ENCODE results near the gene RER1.

RER1 gene, protein sequence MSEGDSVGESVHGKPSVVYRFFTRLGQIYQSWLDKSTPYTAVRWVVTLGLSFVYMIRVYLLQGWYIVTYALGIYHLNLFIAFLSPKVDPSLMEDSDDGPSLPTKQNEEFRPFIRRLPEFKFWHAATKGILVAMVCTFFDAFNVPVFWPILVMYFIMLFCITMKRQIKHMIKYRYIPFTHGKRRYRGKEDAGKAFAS

DNA sequence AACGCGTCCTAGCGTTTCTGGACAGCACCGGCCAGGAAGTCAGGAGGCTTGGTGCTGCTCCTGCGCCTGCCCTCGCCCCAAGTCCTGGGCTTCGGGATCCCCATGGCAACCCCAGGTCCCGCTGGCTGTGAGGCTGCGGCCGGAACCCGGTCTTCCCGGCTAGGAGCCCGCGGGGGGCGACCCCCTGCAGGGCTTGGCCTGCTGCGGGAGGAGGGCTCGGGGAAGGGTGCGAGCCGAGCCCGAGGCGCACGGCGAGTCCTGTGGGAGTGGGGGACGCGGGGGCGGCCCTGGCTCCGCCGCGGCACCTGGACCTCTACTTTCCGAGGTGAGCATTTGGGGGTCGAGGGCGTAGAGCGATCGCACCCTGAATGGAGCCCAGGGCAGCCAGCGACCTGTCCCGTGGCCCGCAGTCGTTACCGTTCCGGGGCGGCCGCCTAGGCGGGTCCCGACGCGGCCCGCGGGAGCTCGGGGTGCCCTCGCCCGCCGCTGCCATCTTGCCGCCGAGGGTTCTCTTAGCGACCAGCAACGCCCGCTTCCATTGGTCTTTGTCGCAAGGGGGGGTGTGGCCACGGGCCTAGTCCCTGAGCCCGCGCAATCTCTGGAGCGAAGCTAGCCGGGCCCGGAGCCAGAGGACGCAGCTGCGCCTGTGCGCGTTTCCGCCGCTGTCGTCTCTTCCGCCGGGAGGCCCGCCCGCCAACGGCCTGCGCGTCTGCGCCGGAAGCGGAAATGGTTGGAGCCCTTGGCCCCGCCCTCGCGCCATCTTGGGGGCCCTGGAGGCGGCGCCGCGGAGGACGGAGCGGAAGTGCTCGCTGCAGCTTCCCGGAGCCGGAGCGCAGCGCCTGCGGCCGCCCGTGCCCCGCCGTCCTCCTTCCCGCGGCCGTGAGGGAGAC is at the start of gene RER1, which contains the start of gene MORN1:
TSS of gene RER1 (plus strand) at position 801 of the 890 bp plus-strand sequence. CDS start 3,950 bp downstream, outside the sequence.
TSS of gene MORN1 (minus strand) at position 514 of the 890 bp plus-strand sequence. CDS start at position 493, 21 bp downstream.
- peak; percentile 80 for DNase-seq

DNA sequence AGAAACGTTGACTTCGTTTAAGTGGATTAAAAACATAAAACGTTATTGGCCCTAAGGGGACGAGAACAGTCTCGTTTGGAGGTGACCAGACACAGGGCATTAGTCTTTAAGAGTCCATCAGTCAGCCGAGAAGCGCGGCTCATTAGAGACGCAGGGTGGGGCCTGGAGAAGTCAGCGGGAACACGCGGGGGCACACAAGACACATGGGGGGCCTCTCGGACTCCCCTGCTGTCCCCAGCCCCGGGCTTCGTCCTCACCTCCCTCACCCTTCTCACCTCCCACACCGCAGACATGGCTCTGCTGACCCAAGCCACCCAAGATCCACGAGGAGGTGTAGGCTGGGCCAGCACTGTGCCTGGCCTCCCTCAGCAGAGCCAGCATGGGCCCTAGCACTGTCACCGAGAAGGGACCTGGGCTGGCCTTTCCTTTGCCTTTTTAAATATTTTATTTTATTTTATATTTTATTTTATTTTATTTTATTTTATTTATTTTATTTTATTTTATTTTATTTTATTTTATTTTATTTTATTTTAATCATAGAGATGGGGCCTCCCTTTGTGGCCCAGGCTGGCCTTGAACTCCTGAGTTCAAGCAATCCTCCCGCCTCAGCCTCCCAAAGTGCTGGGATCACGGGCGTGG is 49.1 kb upstream of the RER1 start:
- DNase-seq, result no peak

DNA sequence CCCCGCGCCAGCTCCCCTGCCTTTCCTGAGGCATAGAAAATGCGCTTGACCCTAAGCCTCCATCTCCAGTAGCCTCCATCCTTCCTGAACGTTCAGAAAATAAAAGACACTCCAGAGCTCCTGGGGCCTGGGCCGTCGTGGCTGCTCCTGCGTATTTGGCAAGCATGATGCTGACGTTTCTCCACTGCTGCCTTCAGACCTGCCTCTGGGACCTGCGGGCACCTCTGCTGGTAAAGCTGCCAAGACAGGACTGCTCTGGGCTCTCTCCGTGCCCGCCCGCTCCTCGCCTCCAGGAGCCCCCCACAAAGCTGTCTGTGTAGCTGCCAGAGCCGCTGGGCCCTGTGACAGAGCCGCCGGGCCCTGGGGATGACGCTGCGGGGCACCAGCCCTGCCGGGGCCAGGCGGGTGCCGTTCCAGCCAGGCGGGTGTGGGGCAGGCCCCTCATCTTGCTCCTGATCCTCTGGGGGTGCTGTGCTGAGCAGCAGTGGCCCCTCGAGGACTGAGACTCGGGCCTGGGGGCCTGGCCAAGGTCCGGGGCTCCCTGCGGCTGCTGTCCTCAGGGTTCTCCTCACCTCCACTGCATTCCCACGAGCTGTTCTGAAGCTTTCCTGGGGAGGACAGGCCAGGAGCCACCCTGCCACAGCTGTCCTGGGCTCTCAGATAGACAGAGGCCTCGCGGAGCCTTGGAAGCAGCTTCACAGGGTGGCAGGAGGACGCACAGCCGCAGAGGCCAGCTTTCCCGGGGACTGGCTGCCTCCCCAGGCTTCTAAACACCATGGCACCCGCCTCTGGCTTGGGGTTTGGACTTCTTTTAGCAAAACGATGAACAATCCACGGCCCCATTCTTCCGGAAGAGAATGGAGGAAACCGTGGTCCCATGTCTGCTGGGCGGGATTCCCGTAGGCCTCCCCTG is 48.4 kb upstream of the RER1 start:
- no peak for DNase-seq

DNA sequence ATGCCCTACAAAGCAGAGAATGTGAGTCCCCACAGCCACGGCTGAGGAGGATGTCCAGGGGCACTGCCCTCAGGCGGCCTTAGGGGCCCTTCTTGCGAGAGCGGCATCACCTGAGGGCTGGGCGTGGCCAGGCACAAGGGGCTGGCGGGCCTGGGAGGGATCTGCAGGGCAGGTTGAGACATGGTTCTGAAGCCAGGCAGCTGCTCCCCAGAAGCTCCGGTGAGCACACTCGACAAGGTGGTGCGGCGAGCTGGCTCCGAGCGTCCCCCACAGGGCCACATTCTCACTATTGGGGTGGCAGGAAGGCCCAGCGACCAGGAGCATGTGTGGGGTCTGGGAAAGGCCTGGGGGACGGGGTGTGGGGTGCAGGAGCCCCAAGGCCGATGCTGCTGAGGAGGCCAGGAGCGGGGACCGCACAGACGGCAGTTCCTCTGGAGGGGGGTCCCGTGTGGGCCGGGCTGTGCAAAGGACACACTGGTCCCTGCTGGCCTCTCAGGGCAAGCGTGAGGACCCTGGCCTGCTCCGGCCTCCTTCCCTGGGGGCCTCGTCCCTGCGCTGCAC is 47.4 kb upstream of the RER1 start:
- DNase-seq, result no peak

DNA sequence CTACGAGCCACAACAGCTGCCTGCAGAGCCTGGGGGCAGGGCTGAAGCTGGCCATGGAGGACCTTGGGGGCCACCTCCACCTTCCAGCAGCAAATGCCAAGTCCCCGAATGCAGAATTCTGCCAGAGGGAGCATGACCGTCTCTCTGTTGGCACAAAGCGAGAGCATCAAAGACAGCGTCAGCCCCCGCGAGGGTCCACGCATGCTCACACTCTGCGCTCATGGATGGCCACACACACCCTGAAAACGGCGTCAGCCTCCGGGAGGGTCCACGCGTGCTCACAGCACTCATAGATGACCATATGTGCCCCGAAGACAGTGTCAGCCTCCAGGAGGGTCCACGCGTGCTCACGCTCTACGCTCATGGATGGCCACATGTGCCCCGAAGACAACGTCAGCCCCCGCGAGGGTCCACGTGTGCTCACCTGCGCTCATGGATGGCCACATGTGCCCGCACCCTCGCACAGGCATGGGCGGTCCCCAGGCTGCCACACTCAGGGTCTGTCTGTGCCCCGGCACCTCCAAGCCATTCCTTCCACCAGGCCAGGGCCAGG is 46.8 kb upstream of the RER1 start:
- no peak for DNase-seq

DNA sequence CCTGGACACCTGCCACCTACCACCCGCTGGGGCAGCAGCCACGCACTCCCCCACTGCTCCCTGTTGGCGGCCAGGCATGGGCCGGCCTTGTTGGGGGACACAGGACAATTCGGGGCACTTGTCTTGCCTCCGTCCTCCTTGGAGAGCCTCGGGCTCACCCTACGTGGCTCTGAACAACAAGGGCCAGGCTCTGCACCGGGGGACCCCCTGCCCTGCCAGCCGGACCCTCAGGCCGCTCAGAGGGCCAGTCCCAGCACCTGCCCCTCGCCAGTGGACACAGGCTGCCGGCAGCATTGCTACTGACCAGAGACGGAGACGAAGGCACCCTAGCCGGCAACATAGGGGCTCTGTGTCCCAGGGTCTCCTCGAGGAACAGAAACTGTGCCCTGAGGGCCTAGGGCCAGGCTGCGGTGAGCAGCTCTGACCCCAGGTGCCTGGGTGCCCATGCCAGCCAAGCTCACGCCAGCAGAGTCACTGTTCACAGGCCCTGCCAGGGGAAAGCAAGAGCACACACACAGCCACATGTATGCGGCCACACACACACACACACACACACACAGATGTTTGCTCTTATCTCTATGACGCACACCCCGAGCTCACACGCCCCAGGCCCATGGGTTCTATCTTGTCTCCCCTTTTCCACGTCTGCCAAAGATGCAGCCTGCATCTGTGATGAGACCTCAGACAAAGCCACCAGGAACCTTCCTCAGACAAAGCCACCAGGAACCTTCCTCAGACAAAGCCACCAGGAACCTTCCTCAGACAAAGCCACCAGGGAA is 46.2 kb upstream of the RER1 start:
- no peak for DNase-seq

DNA sequence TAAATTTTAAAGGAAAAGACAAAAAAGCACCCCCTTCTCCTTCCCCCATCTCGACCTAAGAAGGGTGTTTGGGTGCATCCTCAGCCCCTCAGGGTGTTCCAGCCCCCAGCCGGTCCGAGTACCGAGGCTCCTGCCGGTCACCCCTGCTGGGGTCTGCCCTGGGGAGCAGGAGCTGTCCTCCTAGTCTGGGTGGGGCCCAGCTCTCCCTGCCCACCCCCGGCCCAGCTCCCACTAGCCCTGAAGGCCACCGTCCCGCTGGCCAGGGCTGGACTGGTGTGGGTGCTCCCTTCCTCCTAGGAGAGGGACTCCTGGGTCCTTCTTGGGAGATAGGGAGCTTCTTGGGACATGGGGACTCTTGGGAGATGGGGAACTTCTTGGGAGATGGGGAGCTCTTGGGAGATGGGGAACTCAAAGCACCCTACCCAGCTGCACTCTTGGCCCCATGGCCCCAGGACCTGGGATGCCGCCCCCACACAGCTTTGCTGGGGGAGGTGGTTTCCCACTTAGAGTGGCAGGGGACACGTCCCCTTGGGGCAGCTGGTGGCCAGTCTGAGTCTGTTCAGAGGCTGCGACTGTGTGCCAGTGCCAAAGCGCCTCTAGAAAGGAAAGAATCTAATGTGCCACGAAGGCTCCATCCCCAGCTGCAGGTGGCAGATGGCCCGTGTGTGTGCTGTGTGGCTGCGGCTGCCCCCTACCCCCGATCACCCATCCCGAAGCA is 44.8 kb upstream of the RER1 start:
- DNase-seq, result no peak

DNA sequence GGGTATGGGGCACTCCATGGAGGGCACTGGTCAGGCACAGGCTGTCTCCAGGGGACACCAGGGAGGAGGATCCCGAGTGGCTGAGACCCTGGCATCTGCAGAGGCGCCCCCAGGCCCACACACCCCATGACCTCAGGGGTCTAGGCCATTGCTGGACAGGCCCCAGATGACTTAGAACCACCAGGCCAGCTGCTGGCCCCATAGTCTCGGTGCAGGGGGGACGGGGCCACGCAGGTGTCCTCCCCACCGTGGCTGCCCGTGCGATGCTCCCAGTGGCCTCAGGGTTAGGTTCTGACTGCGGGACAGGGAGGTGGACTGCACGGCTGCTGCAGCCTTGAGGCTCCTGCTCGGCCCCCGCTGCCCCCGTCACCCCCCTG is 44.2 kb upstream of the RER1 start:
- DNase-seq, result no peak

DNA sequence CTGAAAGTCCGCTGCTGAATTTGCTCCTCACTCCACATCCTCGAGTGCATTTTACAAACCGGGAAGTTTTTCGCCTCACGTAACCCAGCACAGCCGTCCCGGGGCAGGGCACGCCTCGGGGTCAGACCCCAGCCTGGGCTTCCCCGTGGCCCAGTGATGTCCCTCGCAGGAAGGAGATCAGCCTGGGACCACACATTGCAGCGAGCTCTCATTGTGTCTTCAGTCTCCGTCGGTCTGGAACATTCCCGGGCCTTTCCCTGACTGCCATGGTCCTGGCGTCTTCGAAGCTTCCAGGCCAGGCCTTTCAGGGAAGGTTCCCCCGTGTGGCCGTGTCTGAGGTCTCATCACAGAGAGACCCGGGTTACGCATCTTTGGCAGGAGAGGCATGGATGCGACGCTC is 43.7 kb upstream of the RER1 start:
- DNase-seq, result no peak

DNA sequence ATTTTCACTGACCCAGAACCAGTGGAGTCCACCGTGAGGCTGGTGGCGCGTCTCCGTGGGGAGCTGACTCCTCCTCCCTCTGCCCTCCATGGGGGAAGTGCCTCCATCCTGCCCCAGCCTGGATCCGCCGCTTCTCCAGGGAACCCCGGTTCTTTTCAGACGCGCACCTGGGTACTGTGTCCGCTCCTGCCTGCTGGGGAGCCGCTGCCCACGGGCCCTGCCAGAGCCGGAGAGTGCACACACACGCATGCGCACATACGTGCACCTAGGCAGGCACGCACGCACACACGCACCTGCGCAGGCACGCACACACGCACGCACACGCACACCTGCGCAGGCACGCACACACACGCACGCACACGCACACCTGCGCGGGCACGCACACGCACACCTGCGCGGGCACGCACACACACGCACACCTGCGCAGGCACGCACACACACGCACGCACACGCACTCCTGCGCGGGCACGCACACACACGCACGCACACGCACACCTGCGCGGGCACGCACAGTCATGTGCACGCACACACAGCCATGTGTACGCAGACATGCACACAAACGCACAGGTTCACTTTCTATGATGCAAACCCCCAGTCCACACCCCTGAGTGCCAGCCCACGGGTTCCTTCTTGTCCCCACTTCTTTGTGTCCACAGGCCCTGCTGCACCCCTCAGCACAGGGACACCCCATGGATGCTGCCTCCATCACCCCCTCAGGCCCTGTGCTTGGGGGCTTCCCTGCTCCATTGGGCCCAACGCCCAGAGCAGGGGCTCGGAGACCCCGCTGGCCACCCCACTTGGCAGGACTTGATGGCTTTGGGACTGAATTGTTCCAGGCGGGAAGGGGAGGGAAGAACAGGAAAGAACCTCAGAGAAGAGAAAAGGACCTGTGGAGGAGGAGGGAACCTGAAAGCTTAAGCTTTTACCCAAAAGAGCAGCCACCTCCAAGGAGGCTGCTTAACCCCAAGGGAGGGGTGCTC is 43.0 kb upstream of the RER1 start:
- DNase-seq, result no peak

DNA sequence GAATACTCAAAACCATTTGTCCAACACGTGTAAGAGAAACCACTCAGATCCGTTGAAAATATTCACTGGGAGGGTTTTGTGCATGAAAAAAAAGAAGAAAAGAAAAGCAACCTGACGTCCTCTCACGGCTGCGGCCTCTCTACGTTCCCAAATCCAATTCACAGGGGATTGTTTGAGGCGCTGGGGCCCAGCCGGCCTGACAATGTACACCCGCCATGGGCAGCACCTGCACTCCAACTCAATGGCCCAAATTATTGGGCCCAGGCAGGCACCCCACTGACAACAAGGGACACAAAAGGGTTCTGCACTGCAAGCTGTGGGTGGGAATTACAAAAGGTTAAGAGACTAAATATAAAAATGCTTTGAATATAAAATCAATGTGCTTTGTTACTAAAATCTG is 41.8 kb upstream of the RER1 start:
- DNase-seq, result no peak

DNA sequence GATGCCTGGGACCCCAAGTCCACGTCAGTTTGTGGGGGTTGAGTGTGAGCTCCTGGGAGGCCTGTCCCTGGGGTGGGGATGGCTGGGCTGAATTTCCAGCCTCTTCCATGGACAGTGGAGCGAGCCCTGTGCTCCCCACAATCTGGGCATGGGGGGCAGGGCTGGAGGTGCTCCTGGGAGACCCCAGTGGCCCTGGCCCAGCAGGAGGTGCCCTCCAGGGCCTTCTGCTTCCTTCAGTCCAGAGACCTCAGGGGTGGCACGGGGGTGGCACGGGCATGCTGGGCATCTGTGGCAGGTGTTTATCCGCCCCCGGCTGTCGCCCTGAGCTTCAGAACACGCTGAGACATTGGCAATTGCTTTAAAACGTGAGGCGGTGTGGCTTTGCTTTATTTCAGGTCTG is 41.1 kb upstream of the RER1 start:
- DNase-seq, result no peak

DNA sequence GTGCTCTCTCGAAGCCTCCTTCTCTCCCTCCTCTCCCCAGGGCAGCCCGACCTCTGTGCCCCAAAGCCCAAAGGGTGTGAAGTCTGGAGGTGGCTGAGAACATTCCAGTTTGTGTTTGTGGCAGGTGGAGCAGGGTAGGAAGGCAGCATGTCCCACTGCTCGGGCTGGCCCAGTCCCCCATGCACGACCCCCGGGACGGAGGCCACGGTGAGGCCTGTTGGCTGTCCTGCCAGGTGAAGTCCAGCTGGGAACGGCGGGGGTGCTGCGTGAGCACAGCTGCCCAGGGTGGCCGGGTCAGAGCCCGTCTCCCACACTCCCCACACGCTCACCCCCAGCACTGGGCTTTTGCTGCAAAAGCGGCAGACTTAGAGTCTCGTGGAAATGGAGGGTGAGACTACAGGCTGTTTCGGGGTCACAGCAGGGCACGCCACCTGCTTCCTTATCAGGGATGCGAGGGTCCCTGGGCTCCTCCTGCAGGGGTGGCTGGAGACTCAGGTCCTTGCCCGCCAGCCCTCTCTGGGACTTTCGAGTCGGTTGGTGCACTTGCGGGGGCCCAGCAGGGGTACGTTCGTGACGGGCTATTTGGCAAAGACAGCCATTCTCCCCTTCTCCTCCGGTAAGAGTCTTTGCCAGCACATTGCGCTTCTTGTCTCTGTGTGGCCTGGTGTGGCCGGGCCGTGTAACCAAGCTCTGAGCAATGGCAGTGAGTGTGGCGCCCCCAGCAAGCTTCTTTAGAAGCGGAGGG is 40.6 kb upstream of the RER1 start:
- no peak for DNase-seq

DNA sequence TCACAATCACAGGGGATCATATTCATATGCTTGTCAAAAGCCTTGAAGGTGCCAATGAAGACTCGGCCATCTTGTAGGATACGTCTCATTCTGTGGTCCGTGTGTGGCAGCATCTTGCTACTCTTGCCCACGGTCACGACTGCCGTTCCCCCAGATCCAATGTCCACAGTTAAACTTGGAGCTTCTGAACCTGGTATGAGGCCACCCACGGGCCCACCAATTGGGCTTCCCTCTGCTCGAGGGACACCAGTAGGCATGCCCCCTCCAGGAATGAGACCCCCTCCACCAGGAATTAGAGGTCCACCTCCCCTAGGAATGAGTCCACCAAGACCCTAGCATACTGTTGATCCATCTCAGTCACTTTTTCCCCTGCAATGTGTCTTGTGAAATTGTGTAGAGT is 39.9 kb upstream of the RER1 start:
- DNase-seq, result no peak

DNA sequence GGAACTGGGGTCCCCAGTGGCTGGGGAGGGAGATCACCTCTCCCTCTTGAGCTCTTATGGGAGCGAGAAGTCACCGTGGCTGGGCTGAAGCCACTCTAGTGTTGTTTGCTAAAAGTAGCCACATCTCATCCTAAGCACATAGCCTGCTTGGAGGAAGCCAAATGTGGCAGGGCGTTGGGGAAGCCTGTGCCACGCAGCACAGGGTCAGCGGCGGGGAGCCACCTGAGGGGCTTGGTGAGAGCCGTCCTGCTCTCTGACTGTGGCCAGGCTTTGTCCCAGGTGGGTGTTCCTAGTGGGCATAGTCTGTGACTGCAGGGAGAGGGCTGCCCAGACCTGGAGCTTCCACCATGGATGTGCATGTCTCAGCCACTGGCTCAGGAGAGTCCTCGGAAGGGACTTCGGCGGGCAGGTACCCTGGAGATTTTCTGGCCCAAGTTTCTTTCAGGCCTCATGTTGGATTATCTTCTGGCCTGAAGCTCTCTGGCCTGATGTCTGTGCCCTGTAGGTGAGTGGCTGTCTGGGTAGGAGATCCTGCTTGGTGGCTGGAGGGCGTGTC is 39.2 kb upstream of the RER1 start:
- no peak for DNase-seq

DNA sequence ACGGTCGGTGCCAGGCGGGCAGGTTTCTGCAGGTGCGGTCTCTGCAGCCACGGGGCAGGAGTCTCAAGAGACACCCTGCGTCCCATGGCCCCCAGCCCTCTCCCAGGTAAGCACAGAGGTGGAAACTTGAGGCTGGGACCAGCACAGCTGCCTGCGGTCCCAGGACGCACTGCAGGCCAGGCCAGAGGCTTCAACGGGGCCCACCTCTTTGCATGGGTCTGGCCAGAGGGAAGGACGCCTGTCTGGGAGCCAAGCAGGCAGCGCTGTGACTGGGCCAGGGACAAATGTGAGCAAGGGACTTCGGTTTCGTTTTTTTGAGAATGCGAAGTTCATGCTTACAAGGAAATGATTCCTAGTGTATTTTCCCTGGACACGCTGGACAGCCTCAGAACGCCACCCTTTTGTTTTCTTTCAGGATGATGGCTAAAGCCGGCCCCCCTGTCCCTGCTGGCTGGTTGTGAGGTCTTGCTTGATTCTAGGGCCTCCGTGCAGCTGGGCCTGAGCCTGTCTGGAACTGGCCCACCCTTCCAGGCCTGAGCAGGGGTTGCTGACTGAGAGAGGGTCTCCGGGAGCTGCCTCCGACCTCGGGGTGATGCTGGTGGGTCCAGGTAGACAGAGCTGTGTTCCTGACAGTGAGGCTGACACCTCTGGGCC is 38.6 kb upstream of the RER1 start:
- no peak for DNase-seq

DNA sequence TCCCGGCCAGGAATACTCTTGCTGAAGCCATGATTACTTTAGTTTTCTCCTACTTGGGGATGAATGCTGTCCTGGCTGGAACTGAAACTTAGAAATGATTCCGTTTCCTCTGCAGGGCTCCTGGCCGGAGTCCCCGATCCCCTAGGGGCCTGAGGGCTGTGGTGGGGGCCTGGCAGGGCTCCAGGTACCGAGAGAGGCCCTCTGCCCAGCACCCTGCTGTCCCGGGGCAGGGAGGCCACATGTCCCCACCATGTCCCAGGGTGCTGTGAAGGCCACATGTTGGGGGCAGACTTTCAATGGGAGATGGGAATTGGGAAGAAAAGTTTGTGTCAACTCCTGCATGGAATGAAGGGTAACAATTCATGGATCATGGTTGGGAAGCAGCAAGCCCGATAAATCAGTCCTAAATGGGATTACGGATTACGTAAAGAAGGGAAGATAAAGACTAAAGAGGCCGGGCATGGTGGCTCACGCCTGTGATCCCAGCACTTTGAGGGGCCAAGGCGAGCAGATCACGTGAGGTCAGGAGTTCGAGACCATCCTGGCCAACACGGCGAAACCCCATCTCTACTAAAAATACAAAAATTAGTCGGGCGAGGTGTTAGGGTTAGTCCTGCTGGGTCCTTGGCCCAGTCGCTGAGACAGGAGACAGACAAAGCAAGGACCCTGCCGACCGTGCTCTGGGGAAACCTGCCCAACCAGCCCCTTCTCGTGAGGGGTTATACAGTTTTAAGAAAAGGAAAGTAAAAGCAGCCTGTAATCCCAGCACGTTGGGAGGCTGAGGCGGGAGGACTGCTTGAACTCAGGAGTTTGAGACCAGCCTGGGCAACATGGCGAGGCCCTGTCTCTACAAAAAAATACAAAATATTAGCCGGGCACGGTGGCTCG is 37.8 kb upstream of the RER1 start:
- DNase-seq, result no peak

Measured in NCI-H748 treated with DMSO at 0.1 percent for 48 hours (cell line).